Sigmoid colon (tissue), 3 donors: ENCODE data around the gene USP53.

Source experiments
- CTCF ChIP-seq, 4 experiments: fragments of 450-650 bp in 3 of 4; fragments of 200-600 bp in 1 of 4; IDR thresholded peaks; one replicate each; pipeline ENCODE4 v1.5.1; 2016 to 2019; ENCODE audit warnings: antibody characterized with exemption in 4 of 4, mild to moderate bottlenecking in 3 of 4, moderate library complexity in 2 of 4
- POLR2A ChIP-seq, 2 donors: fragments of 450-650 bp; IDR thresholded peaks; one replicate each; pipeline ENCODE4 v1.6.1; 2016; ENCODE audit warnings: antibody characterized with exemption in 2 of 2, mild to moderate bottlenecking in 2 of 2, moderate library complexity in 2 of 2

- TF ChIP-seq POLR2A (IDR thresholded peaks at IDR 0.05) (no peak), CTCF (IDR thresholded peaks at IDR 0.05) (no peak)
Observed at GRCh38 chr4:119264743-119265142, 52.2 kb downstream of the USP53 start.
